GM18870 (cell line): Measurements from ENCODE around the gene WNT6.

Experiments
- ATAC-seq: cut with Tn5 transposase; IDR thresholded peaks from one replicate; pipeline ENCODE4 v1.9.1; 2021; ENCODE audit warnings: moderate library complexity; ENCODE audit not compliant: unreplicated experiment

WNT6 gene

DNA sequence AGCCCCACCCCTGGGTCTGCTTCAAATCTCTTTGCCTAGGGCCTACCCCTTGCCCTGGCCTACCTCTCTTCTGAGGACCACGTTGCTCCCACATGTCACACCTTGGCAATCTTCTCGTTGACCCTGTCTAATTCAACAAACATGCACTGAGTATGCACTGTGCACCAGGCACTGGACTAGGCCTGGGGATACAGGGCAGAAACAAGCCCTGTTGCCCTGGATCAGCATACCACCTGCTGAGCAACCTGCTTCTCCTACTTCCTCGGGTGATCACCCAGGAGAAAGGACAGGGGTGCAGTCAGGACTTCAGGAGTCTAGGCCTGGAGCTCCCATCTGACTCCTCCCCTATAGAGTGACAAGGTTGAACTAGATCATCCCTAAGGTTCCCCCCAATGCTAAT is 30.8 kb downstream of the WNT6 start:
- no peak for ATAC-seq

DNA sequence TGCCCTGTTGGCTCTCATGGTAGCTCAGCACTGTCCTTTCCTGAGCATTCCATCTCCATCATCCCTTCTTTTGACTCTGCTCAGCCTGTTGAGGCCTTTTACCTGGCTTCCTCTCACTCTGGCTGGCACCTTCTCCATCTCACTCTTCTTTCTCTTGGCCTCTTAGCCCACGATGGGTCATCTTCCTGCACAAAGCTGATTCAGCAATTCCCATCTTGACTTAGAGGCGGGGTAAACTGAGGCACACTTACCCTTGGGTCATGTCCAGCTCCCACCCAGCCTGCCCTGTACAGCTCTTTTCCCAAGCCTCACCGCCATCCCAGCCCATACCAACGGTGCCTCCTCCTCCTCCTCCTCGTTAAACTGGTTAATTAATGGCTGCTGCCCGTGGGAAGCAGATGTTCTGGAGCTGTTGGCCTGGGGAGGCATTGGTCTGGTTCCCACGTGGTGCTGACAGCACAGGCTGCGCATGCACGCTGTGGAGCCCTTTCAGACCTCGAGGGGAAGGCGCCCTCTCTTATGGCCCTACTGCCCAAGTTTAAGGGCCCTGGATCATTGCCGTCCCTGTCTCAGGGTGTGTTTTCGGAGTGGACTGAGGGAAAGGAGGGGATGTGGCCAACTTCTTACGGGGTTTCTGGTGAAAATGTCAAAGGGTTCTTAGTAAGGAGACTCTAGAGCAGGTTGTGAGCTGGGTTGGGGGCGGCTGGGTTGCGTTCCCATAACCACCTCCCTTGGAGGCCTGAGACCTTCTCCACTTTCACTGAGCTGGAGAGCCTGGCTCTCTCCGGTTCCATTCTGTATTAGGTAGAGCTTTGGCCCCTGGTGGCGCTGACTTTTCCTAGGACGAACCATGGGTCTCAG is 31.9 kb downstream of the WNT6 start:
- no peak for ATAC-seq

DNA sequence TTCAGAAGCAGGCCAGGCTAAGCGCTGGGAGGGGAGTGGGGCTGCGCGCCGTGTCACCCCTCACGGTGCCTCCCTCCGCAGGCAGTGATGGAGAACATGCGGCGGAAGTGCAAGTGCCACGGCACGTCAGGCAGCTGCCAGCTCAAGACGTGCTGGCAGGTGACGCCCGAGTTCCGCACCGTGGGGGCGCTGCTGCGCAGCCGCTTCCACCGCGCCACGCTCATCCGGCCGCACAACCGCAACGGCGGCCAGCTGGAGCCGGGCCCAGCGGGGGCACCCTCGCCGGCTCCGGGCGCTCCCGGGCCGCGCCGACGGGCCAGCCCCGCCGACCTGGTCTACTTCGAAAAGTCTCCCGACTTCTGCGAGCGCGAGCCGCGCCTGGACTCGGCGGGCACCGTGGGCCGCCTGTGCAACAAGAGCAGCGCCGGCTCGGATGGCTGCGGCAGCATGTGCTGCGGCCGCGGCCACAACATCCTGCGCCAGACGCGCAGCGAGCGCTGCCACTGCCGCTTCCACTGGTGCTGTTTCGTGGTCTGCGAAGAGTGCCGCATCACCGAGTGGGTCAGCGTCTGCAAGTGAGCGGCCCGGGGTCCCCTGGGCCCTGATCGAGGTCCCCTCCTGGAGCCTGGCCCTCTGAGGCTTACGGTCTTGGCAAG is 33.2 kb downstream of the WNT6 start:
- ATAC-seq: peak; percentile 31

DNA sequence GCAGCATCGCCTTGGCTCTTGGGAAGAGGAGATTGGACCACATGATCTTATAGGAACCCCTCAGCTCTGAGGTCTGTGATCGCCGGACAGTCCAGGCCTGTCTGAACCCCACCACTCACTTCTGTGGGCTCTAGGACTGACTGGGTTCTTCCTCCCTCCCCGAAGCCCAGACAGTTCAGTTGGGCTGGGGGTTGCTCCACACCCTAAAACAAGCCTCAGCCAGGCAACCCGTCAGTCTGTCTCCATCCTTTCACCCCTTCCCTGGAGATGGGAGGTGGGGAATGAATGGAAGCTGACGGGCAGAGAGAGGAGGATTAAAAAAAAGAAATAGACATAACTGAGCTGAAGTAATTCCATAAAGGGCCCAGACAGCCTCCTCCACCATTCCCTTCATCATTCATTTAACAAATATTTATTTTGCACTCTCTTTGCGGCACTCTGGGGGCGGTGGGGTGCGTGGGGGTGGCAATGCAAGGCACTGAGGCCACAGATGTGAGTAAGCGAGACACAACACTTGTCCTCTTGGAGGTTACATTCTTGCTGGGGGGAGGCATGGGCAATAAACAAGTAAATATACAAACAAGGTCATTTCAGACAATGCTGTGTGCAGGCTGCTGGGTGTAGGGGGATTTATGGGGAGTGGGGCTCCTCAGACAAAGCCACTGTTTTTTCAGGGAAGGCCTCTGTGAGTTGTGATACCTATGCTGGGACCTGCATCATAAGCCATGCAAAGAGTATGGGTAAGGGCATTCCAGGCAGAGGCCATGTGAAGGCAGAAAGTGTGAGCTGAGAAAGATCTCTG is 33.9 kb downstream of the WNT6 start:
- no peak for ATAC-seq

DNA sequence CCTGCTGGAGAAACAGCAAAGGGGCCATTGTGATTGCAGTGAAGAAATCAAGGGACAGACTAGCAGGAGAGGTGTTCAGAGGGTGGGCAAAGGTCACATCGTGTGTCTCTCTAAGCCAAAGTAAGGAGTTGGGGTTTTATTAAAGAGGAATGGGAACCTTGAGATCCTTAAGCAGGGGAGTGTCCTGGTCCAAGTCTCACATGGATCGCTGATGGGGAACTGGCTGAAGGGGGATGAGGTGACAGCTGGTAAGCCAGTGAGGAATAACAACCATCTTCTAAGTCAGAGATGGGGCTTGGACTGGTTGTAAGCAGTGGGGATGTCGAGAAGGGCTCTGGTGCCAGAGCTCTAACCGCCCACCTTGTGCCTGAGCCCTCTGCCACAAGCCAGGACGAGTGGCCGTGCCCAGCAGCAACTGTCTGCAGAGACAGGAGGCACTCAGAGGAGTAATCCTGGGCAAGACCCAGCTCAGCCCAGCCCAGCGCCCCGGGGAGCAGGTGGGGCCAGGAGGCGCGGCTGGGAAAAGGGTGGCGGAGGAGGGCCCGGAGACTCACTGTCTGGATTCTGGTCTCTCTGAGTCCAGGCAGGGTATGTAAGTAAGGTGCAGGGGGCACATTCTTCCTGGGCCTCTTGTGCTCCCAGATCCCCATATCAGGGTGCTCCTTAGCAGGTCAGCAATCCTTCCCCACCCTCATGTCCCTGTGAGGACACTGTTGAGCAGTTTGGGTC is 34.7 kb downstream of the WNT6 start:
- no peak for ATAC-seq

DNA sequence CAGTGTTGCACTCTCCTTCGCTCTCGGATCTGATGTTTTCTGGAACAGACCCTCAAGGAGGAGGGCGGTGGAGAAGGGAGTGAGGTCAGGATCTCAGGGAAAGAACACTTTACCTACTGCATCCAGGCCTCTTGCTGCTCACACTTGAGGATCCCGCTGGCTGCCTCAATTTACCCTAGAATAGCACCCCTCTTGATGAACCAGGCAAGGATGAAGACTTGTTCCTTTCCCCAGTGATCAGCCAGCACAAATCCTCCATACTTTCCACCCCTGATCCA is 35.2 kb downstream of the WNT6 start:
- no peak for ATAC-seq

DNA sequence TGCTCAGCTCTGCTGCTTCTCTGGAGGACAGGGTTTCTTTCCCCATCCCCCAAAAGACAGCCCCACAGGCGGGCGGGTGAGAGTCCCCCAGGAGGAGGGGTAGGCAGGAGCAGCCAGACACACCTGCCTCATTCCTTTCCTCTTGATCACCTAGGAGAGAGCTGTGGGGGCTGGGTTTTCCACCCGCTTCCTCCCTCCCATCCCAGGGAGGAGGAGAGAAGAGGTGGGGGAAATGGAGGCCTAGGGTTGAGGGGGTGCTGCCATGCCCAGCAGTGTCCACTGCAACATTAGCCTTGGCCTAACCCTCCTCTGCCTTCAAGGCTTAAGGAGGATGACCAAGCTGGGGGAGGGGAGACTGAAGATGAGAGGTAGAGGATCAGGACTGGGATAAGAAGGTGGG is 35.7 kb downstream of the WNT6 start:
- ATAC-seq: no peak

DNA sequence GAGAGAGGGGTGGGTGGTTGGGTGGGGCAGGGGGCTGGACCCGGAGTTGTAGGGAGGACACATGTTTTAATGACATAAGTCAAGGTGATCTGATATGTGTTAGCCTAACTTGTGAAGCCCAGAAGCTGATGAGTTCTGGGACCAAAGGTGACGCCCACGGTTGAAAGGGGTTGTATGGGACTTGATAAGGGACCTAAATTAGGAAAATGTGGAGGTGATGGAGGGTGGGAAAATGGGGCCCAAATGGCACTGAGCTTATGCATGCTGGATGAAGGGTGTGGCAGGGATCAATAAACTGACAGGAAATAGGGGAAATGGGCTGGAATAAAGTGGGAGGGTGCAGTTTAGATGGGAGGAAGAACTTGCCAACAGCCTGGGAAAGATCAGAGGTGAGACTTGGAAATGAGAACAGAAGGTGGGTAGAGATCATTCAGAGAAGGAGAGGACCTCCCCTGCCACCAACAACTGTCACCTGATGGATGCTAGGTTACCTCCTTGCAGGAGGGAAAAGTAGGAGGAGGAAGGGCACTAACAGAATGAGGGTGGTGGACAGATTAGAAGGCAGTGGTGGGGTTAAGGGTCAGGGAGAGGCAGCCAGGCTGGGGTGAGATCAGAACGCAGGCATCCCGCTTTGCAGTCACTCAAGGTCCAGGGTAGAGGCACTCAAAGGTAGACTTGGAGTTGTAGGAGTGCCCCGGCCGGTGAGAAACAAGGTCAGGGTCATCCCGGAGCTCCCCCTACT is 36.3 kb downstream of the WNT6 start:
- ATAC-seq: peak; percentile 26

DNA sequence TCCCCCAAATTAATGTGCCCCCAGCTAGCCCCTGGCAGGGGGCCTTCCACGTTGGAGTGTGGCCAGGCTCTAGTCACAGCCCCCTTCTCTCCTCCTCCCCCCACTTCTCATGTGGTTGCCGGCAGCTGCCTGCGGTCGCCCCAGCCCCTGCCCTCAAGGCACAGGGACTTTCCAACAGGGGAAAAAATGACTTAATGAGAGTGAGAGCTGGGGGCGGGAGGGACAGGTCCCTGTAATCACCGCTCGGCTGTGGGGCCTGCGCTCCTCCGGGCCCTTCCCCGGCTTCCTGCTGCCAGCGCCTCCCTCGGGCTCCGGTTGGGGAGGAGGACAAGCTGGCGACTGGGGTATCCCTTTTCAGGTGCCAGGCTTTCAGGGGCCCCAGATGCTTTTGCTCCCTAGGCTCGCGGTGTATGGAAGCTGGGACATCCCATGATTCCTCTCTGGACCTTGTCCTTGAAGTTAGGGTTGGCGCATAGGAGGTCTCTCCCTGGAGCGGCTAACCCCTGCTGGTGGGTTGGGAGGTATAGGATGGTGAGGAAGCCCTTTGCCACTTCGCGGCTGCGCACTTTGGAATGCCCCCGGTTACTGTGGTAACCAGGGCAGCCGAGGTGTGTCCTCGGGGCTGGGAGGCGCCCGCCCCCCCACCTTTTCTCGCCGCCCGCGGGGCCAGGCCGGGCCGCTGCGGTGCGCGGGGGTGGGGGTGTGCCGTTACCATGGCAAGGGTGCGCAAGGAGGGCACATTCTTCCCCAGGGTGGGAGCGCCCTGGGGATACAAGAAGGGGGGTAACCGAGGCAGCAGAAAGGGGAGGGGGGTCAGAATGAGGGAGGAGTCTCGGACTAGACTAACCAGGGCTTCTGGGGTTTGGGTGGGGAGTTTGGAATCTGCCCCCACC is 37.1 kb downstream of the WNT6 start:
- peak; percentile 47 for ATAC-seq

DNA sequence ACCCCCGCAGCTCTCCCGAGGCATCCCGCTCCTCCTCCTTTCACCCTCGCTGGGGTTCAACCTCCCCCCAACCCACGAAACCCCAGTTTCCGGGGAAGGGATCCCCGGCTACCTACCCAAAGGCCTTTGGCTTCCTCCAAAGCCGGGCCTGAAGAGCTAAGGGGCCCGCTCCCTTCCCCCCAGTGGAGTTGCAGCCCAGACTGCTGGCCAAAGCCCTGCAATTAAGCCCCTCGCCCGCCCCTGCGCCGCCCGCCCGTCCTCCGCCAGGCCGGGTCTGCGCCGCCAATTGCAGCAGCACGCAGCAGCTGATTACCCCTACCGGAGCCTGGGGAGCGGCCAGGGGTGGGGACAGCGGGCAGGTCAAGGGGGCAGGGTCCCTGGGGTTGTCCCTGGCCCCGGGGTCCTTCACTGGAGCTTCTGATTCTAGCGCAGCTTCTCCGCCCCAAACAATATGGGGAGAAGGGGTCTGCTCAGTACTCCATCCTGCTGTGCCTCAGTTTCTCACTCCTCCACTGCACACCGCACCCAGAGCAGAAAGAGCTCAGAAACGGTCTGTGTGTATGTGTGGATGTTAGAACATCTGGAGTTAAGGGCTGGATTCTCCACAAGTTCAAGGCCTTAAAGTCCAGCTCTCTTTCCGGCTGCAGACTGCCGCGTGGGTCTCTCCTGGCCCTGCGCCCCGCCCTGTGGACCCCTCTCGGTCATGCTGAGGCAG is 37.9 kb downstream of the WNT6 start:
- no peak for ATAC-seq

DNA sequence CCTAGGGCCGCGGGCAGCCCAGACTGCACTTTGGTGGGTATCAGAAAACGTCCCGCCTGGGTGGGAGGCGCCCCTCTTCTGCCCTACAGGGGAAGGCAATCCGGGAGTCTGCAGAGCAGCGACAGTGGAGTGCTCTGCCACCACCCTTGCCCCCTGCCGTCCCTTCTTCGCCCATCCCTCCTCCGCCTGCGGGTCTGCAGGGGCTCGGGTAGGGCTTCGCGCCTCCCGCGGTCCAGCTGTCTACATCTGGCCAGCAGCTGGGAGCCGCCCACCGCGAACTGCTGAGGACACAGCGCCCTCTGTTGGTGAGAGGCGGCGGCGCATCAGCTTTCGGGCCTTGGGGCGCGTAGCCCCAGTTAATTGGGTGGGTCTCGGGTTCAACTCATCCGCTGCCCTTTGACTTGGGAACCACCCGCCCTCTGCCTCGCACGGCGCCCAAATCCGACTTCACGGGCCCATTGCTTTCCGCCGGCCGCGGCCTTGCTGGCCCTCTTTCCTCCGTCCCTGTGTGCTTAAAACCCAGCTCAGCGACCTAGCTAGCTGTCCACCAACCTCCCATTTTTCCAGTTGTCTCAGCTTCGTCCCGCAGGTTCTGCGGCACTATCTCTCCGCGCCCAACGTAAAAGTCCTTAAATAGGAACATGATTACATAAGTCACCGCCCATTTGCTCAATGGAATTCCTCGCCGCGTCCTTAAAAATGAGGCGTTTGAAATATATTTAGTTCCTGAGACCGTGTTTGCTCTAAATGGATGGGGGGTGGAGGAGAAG is 38.7 kb downstream of the WNT6 start:
- no peak for ATAC-seq

DNA sequence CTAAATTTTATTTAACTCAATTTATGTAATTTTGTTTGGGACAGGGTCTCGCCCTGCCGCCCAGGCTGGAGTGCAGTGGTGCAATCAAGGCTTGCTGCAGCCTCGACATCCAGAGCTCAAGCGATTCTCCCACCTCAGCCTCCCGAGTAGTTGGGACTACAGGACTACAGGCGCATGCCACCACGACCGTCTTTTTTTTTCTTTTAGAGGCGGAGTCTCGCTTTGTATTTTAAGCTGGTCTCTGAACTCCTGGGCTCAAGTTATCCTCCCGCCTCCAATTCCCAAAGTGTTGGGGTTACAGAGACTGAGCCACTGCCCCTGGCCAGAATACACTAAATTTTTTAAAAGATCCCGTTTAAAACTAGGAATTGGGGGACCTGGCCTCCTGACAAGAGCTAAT is 39.5 kb downstream of the WNT6 start:
- no peak for ATAC-seq

DNA sequence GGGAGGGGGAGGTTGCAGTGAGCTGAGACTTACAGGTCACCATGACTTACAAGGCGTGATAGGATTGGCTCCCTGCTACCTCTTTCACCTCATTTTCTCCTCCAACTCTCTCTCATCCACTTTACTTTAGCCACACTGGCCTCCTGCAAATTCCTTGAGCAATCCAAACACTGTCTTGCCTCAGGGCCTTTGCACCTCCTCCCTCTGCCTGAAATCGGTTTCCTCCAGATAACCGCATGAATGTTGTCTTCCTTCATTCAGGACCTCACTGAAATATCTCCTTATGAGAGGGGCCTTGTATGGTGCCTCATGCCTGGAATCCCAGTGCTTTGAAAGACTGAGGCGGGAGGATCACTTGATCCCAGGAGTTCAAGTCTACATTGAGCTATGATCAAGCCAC is 42.8 kb downstream of the WNT6 start:
- no peak for ATAC-seq

DNA sequence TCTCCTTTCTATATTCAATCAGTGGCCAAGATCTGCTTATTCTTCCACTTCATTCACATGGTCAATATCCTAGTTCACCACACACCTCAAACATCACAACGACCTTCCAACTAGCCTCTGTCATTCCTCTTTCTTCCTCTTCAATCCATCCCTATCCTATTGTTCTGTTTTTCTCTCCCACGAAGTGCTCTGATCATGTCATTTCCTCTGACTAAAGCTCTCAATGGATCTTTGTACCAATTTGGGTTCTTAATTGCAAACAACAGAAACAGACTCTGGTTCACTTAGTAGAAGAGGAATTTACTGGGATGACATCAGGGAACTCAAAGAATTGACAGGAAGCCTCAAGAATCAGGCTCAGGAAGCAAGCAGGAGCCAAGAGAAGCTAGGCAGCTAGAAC is 44.6 kb downstream of the WNT6 start:
- ATAC-seq: no peak

DNA sequence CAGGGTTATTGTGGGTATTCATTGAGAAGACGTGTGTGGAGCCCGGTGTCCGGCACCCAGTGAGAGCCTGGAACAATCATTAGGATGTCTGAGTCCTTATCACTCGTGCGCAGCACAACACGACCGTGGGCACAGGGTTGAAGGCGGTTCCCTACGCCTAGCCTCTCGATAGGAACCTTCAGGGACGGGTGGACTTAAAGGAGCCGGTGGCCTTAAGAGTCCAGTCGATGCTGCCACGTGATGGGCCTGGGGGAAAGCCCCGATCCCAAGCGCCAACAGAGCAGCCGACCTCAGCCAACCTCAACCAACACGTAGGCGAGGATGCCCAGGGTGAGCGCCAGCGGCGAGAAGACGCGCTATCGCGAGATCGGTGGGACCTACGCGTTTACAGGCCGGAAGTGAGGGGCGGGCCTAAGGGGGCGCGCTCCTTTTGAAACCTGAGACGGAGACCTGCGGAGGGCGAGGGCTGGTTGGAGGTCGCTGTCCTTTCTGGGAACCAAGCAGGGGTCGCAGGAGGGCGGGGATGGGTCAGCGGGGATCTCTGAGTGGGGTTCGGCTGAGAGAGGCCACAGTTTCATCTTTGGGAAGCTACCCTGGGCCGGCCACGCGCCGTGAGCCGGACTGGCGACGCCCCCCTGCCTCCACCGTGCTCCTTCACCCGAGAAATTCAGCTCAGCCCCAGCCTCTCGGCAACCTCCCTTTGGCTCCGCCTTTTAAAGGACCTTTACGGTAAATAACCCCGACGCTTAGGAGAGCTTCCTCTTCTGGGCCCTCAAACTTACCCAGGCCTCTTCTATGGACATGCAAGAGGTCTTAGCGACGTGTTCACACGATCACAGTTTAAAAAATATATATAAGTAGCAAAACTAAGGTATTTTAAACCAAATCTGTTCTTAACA is 49.4 kb downstream of the WNT6 start:
- peak; percentile 81 for ATAC-seq

DNA sequence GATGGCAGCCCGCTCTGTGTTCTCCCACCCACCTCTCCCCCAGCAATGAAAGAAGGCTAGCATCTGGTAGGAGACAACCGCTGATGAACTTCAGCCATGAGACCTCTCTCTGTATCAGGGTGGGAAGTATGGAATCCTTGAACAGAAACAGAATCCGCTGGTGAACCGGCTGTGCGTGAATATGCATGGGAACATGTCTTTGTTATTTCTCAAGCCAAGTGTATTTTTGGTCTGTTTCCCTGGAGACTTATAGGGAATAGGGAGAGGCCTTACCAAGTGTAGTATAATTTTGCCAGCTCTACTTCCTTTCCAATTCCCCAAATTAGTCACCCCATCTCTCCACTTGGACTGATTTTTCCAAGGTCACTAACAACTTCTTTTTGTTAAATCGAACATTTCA is 51.1 kb downstream of the WNT6 start:
- ATAC-seq: no peak

DNA sequence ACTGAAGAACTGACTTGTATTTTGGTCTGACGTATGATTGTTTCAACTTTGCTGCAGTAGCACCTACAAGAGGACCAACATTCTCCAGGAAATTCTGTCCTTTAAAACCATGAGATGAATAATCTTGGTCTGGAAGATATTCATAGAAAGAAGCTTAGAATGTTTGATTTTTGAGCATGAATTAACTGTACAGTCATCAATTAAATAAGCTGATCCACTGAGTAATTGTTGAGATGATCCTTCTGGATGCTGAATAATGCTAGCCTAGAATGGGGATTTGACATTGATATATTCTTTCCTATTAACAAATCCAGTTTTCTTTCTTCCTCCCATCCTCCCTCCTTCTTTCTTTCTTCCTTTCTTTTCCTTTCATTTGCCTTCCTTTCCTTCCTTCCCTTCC is 60.9 kb downstream of the WNT6 start:
- ATAC-seq: no peak
